NCI-H128 (cell line): Measurements from ENCODE around the gene ATP8A2.

Source experiments
- DNase-seq: peaks from one replicate; lab custom pipeline; 2025; ENCODE audit not compliant: unreplicated experiment; lab: John Stamatoyannopoulos, UW

Gene ATP8A2

GRCh38 chr13:25844559-25845434 lies 473.0 kb downstream of the ATP8A2 start:
- DNase-seq, result no peak

- DNase-seq, result no peak
Measured at GRCh38 chr13:25846222-25846984, 474.6 kb downstream of the ATP8A2 start.

DNA sequence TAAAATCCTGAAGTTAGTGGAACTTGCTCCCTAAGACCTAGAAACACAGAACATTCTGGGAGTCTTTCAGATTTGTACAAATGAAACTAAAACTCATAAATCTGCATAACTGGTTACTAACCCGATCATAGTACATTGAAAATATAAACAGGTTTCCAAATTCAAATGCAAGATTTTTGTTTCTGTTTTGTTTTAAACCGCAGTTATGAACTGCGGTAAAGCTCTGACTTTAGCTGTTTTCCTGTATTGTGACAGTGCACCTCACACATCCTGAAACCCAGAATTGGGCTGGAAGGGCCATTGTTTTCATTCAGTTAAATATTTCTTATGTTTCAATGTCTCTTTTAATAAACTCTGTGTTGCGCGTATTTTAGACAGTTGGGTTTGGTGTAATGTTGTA lies 475.4 kb downstream of the ATP8A2 start:
- DNase-seq, result no peak

DNA sequence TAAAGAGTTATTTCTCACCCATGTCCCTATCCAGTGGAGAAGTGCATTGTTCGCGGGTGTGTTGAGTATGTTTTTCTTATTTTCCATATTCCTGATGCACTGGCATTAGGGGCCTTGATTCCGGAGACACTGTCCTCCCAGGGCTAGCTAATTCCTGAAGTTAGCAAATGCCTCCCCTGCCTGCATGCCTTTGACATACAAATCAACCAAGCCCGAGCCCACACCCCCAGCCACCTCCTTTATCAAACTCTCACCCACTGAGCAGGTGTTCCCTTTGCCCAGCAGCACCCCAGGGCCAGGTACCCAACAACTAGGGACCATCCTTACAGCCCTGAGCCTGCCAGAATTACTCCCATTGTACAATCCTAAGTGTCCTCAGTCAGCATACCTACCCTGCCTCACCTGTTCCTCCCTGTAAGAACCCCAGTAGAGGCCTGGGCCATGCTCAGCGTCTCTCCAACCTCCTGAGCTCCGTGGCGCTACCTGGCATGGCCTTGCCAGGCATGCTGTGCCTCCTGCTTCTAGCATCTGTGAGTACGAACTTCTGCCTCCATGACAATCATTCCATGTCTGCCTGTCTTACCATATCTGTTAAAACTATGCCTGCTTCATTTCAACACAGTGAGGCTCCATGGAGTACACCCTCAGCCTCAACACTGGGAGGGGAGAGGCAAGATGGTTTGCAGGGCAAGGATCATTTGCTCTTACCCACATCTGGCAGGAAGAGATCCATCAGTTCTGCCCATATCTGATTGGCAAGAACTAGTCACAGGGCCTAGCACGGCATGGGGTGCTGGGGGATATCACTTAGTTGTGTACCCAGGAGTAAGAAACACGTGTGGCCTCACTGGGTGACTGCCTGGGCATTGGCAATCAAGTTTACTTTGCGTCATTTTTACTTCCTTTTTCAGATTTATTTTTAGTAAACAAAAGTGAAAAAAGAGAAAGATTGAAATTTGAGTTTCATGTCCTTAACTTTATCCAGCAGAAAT lies 476.2 kb downstream of the ATP8A2 start:
- no peak for DNase-seq

- no peak for DNase-seq
Measured at GRCh38 chr13:25848812-25849745, 477.3 kb downstream of the ATP8A2 start.

DNA sequence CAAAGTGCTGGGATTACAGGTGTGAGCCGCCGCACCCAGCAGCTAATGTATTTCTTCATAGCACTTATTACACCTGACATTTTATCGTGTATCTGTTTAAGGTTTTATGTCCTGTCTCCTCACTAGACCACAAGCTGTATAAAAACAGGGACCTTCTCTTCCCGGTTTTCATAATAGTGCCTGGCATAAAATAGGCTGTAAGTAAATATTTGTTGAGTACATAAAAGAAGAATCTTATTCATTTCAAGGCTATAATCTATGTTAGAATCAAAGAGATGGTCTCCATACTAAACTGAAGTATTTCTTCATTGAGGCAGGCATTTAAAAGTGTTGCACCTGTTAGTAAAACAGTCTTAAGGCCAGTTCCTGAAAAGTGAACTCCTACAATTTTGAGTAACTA lies 486.1 kb downstream of the ATP8A2 start:
- no peak for DNase-seq

GRCh38 chr13:25859528-25859927 lies 487.8 kb downstream of the ATP8A2 start:
- no peak for DNase-seq

DNA sequence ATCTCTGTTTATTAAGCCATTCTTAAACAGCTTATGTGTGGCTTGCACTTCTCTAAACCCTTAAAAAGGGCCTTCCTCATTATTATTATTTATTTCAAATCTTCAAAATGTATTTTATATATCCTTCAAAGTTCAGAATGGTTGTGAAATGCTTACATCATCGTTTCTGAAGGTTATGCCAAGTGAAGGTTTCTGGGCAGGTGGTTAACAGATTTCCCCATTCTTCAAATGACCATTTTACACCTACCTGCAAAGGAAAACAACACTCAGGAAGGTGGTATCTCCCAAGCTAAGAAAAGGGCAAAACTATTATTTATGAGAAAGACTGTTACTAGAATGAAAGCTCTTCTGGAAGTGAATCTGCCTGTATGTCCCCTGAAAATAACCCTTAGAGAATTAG lies 488.5 kb downstream of the ATP8A2 start:
- no peak for DNase-seq

DNA sequence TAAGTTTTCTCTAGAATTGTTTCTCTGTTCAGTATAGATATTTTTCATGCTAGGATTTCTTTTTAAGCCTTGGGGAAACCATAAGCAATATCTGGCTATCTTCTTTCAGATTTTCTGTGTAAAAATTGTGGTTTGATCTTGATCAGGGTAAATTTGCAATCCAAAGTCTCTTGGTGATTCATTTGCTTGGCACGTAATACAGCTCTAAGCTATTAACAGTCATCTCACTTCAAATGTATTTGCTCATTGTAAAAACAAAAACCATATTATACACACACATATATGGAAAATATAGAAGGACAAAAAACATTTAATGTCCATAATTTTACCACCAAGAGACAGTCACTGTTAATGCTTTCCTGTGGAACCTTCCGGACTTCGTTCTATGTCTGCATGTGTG lies 489.1 kb downstream of the ATP8A2 start:
- no peak for DNase-seq

DNA sequence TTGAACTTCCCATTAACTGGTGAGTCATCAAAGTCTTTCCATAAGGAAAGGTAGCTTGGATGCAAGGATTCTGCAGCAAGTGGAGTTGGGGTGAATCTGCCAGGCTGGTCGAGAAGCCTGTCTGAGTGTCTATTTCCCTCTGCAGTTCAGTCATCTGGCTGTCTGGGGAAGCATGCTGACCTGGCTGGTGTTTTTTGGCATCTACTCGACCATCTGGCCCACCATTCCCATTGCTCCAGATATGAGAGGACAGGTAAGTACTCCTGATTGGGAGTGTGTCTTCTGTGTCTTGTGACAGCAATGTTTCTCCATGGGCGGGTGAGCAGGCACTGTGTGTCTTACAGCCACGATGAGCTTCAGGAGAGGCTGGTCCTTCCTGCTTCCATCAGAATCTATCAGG lies 490.4 kb downstream of the ATP8A2 start:
- DNase-seq, result no peak

DNA sequence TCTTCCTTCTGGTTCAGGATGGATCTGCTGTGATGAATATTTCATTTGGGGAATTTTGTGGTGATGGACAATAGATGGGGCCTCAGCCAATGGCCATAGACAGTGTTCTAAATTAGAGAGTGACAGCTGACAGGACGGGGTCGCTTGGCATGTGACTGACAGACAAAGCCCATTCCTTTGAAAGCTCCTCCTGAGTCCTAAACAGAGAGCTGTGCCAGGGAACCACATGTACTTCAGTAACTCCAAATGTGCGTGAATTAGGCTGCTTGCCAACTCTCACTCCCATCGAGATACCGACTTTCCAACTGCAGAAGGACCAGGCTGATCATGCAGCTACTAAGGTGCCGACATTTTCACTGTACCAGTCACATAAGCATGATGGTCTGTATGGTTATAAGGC lies 492.3 kb downstream of the ATP8A2 start:
- no peak for DNase-seq

DNA sequence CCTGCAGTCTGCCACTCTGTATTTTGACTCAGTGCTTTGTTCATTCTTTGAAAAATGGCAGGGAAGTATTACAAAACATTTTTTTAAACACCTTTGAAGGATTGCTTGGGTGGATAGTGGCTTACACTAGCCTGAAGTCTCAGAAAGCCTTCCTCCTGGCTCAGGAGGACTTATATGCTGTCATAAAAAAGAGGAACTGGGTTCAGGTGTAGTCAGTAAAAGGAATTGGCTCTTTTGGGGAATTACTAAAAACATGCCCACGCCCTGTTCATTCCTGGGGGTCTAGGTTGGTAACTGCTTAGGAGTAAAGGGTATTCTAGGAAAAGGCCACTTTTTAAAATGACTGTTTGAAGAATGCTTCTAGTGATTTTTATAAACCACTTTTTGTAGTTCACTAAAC lies 493.2 kb downstream of the ATP8A2 start:
- no peak for DNase-seq

DNA sequence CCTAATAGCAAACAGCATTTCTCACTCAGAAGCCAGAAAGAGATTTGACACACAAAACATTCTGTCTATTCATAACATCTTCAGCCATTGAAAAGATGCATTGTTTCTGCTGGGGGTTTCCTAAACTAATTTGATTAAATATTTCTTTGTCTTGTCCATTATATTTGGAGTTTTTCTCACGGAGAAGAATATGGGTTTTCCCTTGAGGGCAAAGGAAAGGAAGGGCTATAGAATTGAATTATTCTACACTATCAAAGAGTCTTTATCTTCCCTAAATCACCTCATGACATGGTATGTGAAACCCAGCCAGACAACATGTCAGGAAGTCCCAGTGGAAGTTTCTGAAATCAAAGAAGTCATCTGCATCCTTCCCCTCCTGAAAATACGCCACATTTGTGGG lies 493.6 kb downstream of the ATP8A2 start:
- DNase-seq, result no peak

DNA sequence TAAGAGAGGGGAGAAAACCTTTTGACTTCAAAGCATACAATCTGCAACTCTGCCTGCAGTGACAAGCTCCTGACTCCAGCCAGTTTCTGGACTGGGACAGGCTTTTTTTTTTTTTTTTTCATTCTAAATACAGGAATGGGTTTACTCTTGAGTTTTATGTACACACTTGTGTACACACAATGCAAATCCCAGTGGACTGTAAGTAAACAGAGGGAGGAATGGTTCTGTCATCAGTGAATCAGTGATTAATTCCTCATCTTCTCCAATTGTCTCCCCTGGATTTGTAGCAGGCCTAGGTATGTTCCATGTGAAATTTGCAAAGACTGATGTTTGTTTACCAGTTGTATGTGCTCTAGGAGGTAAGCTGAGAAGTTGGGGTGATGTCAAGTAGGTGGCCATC lies 495.3 kb downstream of the ATP8A2 start:
- no peak for DNase-seq

DNA sequence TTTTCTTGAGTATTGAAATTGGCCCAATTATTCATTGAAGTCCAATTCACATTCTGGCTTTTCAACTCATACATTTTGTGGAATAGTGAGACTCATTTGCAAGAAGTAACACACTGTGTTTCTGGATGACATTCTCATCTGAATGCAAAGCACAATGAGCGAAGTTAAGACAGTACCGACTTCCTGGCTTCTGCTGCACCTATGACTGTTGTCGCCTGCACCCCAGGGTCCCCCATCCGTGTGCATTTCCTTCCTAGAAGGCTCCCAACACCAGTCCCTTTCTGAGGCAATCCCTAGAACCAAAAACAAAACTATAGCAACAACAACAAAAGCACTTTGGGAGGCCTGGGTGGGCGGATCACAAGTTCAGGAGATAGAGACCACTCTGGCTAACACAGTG lies 496.7 kb downstream of the ATP8A2 start:
- no peak for DNase-seq

GRCh38 chr13:25869941-25870340 lies 498.2 kb downstream of the ATP8A2 start:
- no peak for DNase-seq

DNA sequence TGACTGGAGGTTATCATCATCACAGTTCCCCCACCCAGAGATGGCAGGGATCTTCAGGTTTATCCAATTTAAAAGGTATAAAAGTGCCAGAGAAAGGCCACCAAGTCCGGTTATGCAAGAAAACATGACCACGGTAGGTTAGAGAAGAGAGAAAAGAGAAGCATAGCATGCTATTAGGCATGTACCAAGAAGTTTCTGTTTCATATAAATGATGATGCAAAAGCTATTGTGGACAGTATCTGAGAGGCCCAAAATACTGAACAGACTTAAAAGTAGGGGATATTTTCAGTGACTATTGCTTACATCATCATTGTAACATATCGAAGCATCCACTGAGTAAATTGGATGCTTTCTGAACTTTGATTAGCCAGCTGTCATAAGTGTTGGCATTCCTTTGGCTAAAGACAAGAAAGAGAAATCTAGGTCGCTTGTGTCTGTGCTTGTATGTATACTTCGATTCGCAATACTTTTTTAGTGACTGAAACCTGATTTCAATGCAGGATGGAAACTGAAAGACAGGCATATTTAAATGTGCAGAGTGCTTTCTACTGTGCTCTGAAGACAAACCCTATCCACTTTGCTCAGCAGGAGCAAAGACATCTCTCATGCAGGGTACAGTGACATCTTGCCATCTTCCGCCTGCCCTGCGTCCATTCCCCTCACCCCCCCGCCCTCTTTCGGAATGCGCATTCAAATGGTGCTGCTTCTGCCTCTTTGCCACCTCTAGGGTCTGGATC lies 499.8 kb downstream of the ATP8A2 start:
- DNase-seq, result no peak

- no peak for DNase-seq
Measured at GRCh38 chr13:25872481-25873241, 500.9 kb downstream of the ATP8A2 start.

DNA sequence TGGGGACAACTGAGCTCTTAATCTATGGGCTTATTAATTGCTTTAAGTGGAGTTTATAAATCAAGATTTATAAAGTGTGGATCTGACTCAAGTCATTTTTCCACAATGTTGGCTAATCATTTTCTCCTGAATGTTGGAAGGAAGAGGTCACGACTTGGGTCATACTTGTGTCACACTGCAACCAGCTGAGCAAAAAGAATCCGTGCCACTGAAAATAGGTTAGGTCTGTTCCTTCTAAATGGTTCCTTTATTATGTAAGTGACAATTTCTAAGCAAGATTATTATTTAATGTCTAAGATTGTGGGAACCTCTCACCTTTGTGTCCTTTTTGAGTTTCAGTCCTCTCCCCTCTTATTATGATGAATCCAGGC lies 501.5 kb downstream of the ATP8A2 start:
- DNase-seq, result no peak
